Mononuclear cell (primary cell): ENCODE results near the gene SPI1. TPM values are rescaled to one million over a fixed set of nuclear protein-coding genes. Genes with fewer than 3 reads are reported as not detected.

ENCODE experiments used
- H3K27me3 ChIP-seq: 2 replicates; pipeline ENCODE4 v1.6.0; 2011; ENCODE audit warnings: low read length, control low read depth; ENCODE audit not compliant: insufficient read depth
- H3K4me1 ChIP-seq: 2 replicates; pipeline ENCODE4 v1.5.1; 2011; ENCODE audit warnings: mild to moderate bottlenecking, low read length, control low read depth; ENCODE audit not compliant: insufficient read depth
- H3K4me3 ChIP-seq: 2 replicates; pipeline ENCODE4 v1.5.1; 2011; ENCODE audit warnings: mild to moderate bottlenecking, low read length, moderate library complexity
- H3K9me3 ChIP-seq: 2 replicates; pipeline ENCODE4 v1.5.1; 2011; ENCODE audit warnings: low read depth, mild to moderate bottlenecking, control low read depth, low read length
- total RNA-seq: library from RNA; depleted of rRNA; stranded (reverse); fragments of >200 nt; gene quantifications from one replicate; pipeline ENCODE4 v1.2.3, GENCODE V29; 2012

SPI1 gene
- total RNA-seq, 1 donor = 202 TPM

DNA sequence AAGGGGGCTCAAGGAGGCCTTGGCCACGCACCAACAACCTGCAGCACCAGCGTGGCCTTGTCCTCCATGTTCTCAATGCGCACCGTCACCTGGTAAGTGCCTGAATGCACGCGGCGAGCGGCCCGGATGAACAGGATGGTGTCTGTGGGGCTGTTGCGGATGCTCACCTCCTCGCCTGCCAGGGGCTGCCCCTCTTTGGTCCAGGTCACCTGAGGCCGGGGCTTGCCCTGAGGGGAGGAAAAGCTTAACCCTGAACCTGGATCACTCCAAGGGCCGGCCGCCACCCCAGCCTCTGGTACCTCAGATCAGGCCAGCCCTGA lies 44.9 kb downstream of the SPI1 start:
- Histone ChIP-seq H3K27me3 (no peaks in the 10 kb centered on the region), H3K4me3 (no peak overlapping the region)

DNA sequence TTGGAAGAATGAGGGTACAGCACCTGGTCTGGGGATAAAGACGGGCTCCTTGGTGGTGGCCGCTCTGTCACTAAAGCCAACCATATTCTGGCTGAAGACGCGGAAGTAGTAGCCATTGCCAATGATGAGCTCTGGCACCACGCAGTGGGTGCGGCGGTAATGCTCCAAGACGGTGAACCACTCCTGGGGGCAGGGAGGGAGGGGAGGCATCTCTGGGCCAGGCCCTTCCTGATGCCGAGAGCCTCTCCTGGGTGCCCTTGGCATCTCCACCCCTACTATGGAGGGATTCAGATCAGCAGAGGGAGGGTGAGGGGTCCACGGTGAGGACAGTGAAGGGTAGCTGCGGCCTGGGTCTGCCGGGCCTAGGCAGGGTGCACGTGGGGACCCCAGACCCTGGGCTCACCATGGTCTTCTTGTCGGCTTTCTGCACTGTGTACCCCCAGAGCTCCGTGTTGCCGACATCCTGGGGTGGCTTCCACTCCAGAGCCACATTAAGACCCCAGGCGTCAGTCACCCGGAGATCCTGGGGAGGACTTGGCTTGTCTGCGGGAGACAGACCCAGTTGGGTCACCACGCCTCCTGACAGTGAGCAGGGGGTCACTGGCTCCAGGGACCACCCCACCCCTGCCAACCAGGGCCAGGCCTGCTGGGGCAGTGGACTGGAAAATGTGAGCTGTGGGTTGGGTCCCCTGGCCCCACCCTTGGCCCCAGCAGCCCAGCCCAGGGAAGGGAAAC lies 45.4 kb downstream of the SPI1 start:
- Histone ChIP-seq H3K27me3 (no peaks in the 10 kb centered on the region), H3K4me3 (no peak overlapping the region), H3K9me3 (no peaks in the 10 kb centered on the region), H3K4me1 (no peaks in the 10 kb centered on the region)

More for the DNA sequence above, 44.9 kb downstream of the SPI1 start:
- Histone ChIP-seq H3K4me1 (no peaks in the 10 kb centered on the region), H3K9me3 (no peaks in the 10 kb centered on the region)

DNA sequence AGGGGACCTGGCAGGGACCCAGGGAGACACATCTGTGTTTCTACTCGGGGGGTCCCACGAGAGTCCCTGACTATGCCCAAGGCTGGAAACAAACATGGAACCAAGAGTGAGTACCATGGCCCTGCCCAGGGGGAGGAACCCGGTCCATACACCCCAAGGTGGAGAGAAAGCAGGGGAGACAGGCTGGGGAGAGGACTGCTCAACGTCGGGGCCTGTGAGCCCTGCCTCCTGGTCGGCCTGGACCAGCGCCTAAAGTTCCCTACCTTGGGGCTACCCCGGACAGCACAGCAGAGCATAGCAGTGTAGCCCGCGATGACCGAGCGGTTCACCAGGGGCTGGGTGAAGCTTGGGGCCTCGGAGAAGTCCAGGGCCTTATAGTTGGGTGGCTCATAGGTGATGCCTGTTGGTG lies 46.0 kb downstream of the SPI1 start:
- Histone ChIP-seq H3K9me3 (no peaks in the 10 kb centered on the region), H3K4me1 (no peaks in the 10 kb centered on the region), H3K27me3 (no peaks in the 10 kb centered on the region), H3K4me3 (no peak overlapping the region)

DNA sequence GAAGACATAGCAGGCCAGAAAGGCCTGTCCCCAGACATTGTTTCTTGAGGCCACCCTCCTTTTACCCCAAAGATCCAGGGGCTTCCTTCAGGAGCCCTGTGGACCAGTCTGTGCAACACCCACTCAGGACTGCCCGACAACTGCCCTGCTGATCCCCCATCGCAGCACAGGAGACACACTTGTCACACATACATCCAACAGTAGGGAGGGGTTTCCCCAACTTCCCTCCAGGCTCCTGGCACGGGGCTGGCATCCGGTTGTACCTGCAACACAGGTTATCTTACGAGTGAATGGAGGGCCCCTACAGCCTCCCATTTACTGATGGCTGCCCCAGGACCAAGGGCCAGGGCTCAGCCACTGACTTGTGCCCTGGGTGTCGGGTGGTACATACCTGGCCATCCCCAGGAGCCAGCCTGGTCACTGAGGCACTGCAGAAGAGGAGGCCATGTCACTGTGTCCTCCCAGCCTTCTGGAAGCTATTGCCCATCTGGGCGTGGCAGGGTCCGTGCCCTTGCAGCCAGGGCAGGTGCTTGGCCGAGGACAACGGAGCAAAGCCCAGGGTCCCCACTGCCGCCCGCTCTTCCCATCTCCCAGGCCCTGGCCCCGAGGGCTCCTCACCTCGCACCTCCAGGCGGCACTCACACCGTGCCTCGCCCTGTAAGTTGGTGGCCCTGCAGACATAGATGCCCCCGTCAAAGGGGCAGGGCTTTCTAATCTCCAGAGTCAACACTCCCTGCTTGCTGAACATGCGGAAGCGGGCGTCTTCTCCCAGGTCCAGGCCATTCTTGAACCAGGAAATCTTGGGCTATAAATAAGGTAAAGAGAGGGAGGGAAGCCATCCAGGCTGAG lies 46.7 kb downstream of the SPI1 start:
- Histone ChIP-seq H3K4me1 (no peaks in the 10 kb centered on the region), H3K9me3 (no peaks in the 10 kb centered on the region)

DNA sequence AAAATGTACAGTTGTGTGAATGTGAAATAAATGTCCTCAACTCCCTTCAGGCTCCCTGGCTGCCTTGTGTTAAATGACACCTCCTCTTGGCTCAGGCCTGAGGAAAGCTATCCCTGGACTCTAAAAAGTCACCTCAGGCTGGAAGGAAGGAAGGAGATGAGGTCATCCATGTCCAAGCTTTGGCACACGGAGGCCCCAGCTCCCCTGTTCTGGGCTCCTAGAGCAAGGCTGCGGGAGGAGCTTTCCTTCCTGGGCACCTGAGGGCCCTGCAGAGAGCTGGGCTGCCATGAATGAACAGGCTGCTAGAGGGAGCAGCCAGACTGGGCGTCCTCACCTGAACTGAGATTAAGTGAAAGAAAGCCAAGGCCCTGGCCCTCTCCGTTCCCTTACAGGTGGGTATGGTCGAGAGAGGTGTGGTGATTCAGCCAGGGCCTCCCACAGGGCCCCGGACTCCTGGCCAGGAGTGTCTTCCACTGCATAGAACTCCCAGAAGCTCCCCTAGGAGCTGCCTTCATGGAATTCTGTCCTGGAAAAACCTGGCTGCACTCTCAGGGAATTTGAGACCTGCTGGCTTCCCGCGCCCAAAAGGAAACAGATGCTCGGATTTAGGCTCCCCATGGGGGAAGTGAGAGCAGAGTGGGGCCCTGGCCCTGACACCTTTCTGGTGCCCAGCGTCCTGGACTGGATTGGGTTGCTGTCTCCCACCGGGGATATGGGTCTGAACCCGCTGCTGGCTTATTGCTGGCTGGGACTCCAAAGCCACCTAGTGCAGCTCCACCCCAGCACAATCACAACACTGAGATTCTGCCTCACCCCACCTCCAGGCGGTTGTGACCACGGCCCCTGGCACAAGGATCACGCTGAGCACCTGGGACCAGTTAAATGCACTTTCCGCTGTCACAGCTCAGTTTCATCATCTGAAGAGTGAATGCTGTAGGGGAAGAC lies 48.1 kb downstream of the SPI1 start:
- Histone ChIP-seq H3K4me1 (no peaks in the 10 kb centered on the region), H3K9me3 (no peaks in the 10 kb centered on the region), H3K4me3 (no peak overlapping the region), H3K27me3 (no peaks in the 10 kb centered on the region)

More for the DNA sequence above, 46.7 kb downstream of the SPI1 start:
- no peaks in the 10 kb centered on the region for H3K27me3 ChIP-seq
- no peak overlapping the region for H3K4me3 ChIP-seq

DNA sequence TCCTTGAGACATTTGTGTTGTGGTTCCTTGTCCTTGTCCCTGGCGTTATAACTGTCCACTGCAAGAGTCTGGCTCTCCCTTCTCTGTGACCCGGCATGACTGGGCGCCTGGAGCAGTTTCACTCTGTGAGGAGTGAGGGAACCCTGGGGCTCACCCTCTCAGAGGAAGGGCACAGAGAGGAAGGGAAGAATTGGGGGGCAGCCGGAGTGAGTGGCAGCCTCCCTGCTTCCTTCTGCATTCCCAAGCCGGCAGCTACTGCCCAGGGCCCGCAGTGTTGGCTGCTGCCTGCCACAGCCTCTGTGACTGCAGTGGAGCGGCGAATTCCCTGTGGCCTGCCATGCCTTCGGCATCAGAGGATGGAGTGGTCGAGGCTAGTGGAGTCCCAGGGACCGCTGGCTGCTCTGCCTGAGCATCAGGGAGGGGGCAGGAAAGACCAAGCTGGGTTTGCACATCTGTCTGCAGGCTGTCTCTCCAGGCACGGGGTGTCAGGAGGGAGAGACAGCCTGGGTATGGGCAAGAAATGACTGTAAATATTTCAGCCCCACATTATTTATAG lies 48.8 kb downstream of the SPI1 start:
- Histone ChIP-seq H3K9me3 (no peaks in the 10 kb centered on the region), H3K4me3 (no peak overlapping the region), H3K27me3 (no peaks in the 10 kb centered on the region), H3K4me1 (no peaks in the 10 kb centered on the region)

DNA sequence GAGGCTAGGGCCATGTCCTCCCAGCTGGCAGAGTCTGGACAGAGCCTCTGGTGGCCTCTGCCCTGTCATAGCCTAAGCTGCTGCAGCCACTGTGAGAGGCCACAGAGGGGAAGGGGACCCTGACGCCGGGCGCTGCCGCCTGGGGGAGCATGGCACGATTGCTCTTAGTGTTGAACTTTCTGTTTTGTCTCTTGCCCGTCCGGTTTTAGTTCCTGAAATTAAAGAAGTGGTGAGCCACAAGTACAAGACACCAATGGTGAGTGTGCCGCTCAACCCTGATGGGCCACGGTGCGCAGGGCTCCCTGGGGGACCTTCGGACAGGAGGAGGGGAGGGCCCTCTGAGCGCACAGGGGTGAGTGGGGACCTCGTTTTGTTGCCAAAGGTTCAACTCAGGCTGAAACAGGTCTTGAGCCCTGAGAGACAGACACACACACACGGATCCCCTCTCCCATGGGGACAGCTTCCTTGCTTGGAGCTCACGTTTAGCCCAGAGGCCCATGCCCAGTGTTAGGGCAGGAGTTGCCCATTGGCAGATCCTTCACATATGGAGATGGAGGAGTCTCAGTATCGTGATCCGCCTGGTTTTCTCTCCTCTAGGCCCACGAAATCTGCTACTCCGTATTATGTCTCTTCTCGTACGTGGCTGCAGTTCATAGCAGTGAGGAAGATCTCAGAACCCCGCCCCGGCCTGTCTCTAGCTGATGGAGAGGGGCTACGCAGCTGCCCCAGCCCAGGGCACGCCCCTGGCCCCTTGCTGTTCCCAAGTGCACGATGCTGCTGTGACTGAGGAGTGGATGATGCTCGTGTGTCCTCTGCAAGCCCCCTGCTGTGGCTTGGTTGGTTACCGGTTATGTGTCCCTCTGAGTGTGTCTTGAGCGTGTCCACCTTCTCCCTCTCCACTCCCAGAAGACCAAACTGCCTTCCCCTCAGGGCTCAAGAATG lies 49.6 kb downstream of the SPI1 start:
- Histone ChIP-seq H3K9me3 (no peaks in the 10 kb centered on the region), H3K4me3 (no peak overlapping the region), H3K27me3 (no peaks in the 10 kb centered on the region), H3K4me1 (no peaks in the 10 kb centered on the region)

DNA sequence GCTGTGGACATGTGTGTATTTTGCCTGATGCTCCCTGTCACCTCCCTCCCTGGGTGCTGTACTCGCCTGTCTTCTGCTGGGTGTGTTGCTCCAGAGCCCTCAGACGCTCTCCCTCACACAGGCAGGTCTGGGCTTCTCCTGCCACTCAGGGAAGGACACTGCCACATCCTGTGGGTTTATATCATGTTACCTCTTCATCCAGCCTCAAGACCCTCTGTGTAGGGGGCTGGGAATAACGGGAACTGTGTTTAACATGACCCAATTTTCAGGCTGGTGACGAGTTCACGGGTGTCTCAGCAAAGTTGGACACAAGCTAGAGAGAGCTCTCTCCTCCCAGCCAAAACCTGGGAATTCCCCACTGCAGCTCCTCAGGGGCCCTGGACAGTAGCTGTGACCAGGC lies 50.4 kb downstream of the SPI1 start:
- H3K27me3 ChIP-seq = no peaks in the 10 kb centered on the region
- no peaks in the 10 kb centered on the region for H3K9me3 ChIP-seq
- no peak overlapping the region for H3K4me3 ChIP-seq
- no peaks in the 10 kb centered on the region for H3K4me1 ChIP-seq

DNA sequence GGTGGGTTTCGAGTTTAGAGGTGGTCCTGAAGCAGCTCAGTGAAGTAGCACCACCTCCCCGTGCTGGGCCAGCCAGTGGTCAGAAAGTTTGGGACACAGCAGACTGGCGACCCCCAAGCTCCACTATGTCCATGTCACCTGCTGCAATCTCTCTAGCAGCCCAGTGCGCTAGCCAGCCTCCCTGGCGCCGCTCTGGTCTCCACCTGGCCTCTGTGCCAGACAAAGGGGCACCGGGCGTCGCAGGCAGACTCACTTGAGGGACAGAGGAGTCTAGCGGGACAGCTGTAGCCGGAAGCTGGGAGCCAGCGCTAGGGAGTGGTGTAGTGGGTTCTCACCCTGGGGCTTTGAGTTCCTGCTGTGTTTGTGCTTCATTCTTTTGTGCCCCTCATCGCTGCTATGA lies 51.3 kb downstream of the SPI1 start:
- H3K9me3 ChIP-seq = no peaks in the 10 kb centered on the region
- no peaks in the 10 kb centered on the region for H3K27me3 ChIP-seq
- H3K4me3 ChIP-seq = no peak overlapping the region
- no peaks in the 10 kb centered on the region for H3K4me1 ChIP-seq

DNA sequence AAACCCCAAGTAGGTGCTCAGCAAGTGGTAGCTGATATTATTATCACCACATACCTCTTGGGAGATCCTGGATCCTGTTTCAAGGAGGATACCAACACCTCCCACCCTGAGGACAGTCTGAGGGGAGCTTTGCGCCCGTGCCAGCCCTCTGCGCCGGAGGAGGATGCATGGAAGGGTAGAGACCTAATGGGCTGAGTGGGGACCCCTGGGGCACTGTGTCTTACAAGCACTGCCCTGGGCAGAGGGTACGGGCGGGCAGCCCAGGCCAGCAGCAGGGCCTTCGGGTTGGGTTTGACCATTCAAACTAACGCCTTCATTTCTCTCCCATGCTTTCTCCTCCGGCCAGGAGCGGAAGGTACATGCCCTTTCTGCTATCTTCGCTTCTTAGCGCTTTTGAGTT lies 52.1 kb downstream of the SPI1 start:
- Histone ChIP-seq H3K27me3 (no peaks in the 10 kb centered on the region), H3K4me3 (no peak overlapping the region), H3K9me3 (no peaks in the 10 kb centered on the region), H3K4me1 (no peaks in the 10 kb centered on the region)

DNA sequence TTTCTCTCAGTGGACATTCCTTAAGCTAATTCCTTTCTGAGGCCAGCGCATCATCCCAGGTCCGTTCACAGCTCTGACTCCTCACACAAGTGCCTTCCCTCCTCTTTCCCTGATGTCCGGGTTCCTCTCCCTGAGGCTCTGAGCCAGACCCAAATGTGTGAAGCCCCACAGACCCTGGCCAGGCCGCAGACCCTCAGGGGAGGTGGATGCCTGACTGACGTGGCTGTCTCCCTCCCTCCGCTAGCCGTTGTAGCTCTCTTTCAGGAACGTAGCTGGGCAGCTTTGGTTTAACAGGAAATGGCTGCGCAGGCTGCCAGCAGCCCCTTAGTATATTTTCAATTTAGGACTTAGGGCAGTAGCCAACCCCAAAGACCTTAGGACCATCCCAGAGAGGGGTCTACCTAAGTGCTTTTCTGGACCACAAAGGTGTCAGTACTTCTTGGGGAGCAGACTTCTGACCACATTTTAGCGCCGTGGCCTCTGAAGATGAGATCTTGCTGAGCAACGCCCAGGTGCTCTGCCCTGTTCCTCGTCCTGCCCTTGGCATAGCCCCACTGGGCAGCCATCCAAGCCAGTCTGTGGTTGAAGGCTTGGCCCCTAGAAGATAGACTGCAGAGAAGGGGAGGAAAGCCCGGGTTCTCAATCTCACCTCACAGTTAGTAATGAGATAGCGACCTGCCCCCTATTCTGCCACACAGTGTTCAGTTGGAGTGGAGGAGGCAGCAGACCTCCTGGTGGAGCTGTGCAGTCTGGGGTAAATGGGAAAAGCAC lies 52.9 kb downstream of the SPI1 start:
- no peaks in the 10 kb centered on the region for H3K27me3 ChIP-seq
- H3K4me3 ChIP-seq = no peak overlapping the region
- H3K4me1 ChIP-seq = no peaks in the 10 kb centered on the region
- no peaks in the 10 kb centered on the region for H3K9me3 ChIP-seq

DNA sequence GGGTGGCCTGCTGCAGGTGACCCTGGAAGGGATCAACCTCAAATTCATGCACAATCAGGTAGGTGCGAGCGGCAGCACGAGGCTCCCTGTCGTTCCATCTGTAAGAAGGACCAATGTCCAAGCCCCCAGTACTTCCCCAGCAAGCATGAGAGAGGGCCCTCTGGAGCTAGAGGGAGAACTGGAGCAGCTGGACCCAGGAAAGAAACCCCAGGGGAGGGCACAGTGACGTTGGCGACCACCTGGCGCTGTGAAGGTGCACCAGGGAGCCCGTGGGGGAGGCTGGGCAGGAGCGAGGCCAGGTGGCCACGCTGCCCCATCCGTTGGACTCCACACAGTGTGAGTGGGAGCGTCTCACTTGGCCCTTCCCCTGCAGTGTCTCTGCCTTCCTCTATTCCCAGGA lies 53.8 kb downstream of the SPI1 start:
- Histone ChIP-seq H3K4me3 (no peak overlapping the region), H3K4me1 (no peaks in the 10 kb centered on the region), H3K9me3 (no peaks in the 10 kb centered on the region), H3K27me3 (no peaks in the 10 kb centered on the region)

DNA sequence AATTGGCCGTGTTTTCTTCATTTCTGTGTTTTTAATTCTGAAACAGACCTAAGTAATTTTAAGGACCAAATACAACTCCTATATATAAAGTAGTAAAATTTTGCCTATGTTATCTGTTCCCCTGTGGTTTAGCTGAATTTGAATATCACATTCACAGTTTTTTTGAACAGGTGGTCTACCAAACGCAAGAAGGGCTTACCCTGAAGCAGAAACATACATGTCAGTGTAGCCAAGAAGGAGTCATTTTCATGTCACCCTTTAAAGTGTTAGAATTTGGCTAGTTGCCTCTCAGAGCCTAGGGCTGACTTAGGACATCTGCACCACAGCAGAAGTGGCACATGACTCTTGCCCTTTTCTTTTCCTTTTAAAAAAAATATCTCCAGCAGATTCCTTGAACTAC lies 60.2 kb downstream of the SPI1 start:
- Histone ChIP-seq H3K4me1 (no peaks in the 10 kb centered on the region), H3K27me3 (no peaks in the 10 kb centered on the region), H3K9me3 (no peaks in the 10 kb centered on the region)

More for the DNA sequence above, 60.2 kb downstream of the SPI1 start:
- H3K4me3 ChIP-seq = no peak overlapping the region
